Gastroesophageal sphincter (tissue), 3 donors: ENCODE results near the gene KCNS3.

Experiments
- CTCF ChIP-seq, 4 experiments: fragments of 200-600 bp in 2 of 4; fragments of 450-650 bp in 2 of 4; sonication (generic) in 1 of 4; IDR thresholded peaks; one replicate each; pipeline ENCODE4 v1.5.1; 2017 to 2019; ENCODE audit warnings: antibody characterized with exemption in 4 of 4, mild to moderate bottlenecking in 2 of 4, moderate library complexity in 2 of 4
- POLR2A ChIP-seq, 2 donors: fragments of 450-650 bp; IDR thresholded peaks; one replicate each; pipeline ENCODE4 v1.6.1; 2017; ENCODE audit warnings: antibody characterized with exemption in 2 of 2, mild to moderate bottlenecking in 2 of 2, moderate library complexity in 1 of 2

- TF ChIP-seq CTCF (IDR thresholded peaks at IDR 0.05), result no peak
- no peak for TF ChIP-seq POLR2A (IDR thresholded peaks at IDR 0.05)
These were observed 21.4 kb upstream of the KCNS3 start for GRCh38 chr2:17857021-17857420.
